HL-60 (cell line): ENCODE measurements around the gene DNAH7.

Experiments
- DNase-seq, 2 experiments: peaks; one replicate each; pipeline ENCODE4 v3.0.0-alpha.2; 2010 to 2020; ENCODE audit warnings: low read depth in 1 of 2, low spot score in 1 of 2
- H3K27ac ChIP-seq: fragments of 250-450 bp; sonication (Bioruptor Pico); replicated peaks from 2 replicates; pipeline ENCODE4 v1.5.1; 2020; ENCODE audit warnings: mild to moderate bottlenecking, moderate library complexity
- H3K27me3 ChIP-seq: fragments of 250-450 bp; sonication (Bioruptor Pico); 2 replicates; pipeline ENCODE4 v1.5.1; 2021; ENCODE audit warnings: mild to moderate bottlenecking, moderate library complexity; ENCODE audit not compliant: insufficient read depth, poor library complexity, severe bottlenecking
- H3K4me3 ChIP-seq: replicated peaks from 2 replicates; pipeline ENCODE4 v1.5.1; 2011; ENCODE audit warnings: mild to moderate bottlenecking, control low read depth, low read length; ENCODE audit not compliant: insufficient read depth
- CTCF ChIP-seq: IDR thresholded peaks from one replicate; pipeline ENCODE4 v1.5.1; 2011; ENCODE audit warnings: low read length, control low read depth, inconsistent platforms; ENCODE audit not compliant: insufficient read depth
- GABPA ChIP-seq: IDR thresholded peaks from 2 replicates; pipeline ENCODE4 v1.6.1; 2012; ENCODE audit warnings: low read depth
- POLR2AphosphoS5 ChIP-seq: IDR thresholded peaks from 2 replicates; pipeline ENCODE4 v1.6.1; 2012; ENCODE audit warnings: low read depth
- REST ChIP-seq: IDR thresholded peaks from 2 replicates; pipeline ENCODE4 v1.6.1; 2012; ENCODE audit warnings: low read depth; ENCODE audit not compliant: insufficient replicate concordance
- SPI1 ChIP-seq: IDR thresholded peaks from 2 replicates; pipeline ENCODE4 v1.6.1; 2012; ENCODE audit warnings: low read depth, mild to moderate bottlenecking, borderline replicate concordance

DNAH7 gene

GRCh38 chr2:195945056-195945455 lies 123.6 kb downstream of the DNAH7 start:
- DNase-seq = no peak
- TF ChIP-seq GABPA (no peak), SPI1 (no peak), CTCF (no peak), POLR2AphosphoS5 (no peak), REST (no peak)
- Histone ChIP-seq H3K27ac (no peak overlapping the region), H3K27me3 (no peaks in the 10 kb centered on the region), H3K4me3 (no peak overlapping the region)

- DNase-seq = no peak
- no peak overlapping the region for H3K4me3 ChIP-seq
- TF ChIP-seq GABPA (no peak), SPI1 (no peak), CTCF (no peak), POLR2AphosphoS5 (no peak), REST (no peak)
Observed at GRCh38 chr2:195937176-195937575, 131.5 kb downstream of the DNAH7 start.

GRCh38 chr2:195934484-195934883 lies 134.2 kb downstream of the DNAH7 start:
- Histone ChIP-seq H3K27me3 (no peaks in the 10 kb centered on the region), H3K27ac (no peak overlapping the region), H3K4me3 (no peak overlapping the region)
- no peak for TF ChIP-seq CTCF
- TF ChIP-seq GABPA = no peak
- no peak for TF ChIP-seq REST
- no peak for TF ChIP-seq SPI1
- no peak for TF ChIP-seq POLR2AphosphoS5
- DNase-seq = no peak

More at GRCh38 chr2:195937176-195937575, 131.5 kb downstream of the DNAH7 start:
- Histone ChIP-seq H3K27me3 (no peaks in the 10 kb centered on the region), H3K27ac (no peak overlapping the region)
